Transverse colon (tissue), 4 donors: ENCODE measurements around the gene ACTN4. TPM values are rescaled to one million over a fixed set of nuclear protein-coding genes. Genes with fewer than 3 reads are reported as not detected.
"Not testable (repeated sequence)": the region's sequence is repeated elsewhere in the genome, so short reads cannot be mapped to it uniquely, and the experiment has no call there.

Experiments used
- DNase-seq: peaks from one replicate; pipeline ENCODE4 v3.0.0-alpha.2; 2019
- H3K27ac ChIP-seq, 4 donors: fragments of 200-600 bp; sonication (generic); 2 replicates each; pipeline ENCODE4 v1.5.1; 2016 to 2018; ENCODE audit warnings: inconsistent platforms in 4 of 4
- H3K27me3 ChIP-seq: fragments of 200-600 bp; sonication (generic); 2 replicates; pipeline ENCODE4 v1.5.1; 2017; ENCODE audit warnings: inconsistent platforms
- H3K36me3 ChIP-seq, 4 donors: fragments of 200-600 bp; sonication (generic); 2 replicates each; pipeline ENCODE4 v1.5.1; 2017 to 2019; ENCODE audit warnings: inconsistent platforms in 4 of 4
- H3K4me1 ChIP-seq, 4 donors: fragments of 200-600 bp; sonication (generic); 2 replicates each; pipeline ENCODE4 v1.5.1; 2017 to 2020; ENCODE audit warnings: inconsistent platforms in 4 of 4
- H3K4me3 ChIP-seq, 4 donors: fragments of 200-600 bp; sonication (generic); 1 replicate in 1 of 4; 2 replicates in 3 of 4; pipeline versions ENCODE4 v1.5.1 to v1.6.1; 2017 to 2019; ENCODE audit warnings: inconsistent platforms in 4 of 4
- H3K9me3 ChIP-seq, 2 donors: fragments of 200-600 bp; sonication (generic); 2 replicates each; pipeline ENCODE4 v1.5.1; 2017 to 2019; ENCODE audit warnings: inconsistent platforms in 2 of 2
- CTCF ChIP-seq, 5 experiments: fragments of 200-600 bp in 3 of 5; fragments of 450-650 bp in 2 of 5; sonication (generic) in 3 of 5; IDR thresholded peaks; 1 replicate in 2 of 5; 2 replicates in 3 of 5; pipeline ENCODE4 v1.5.1; 2016 to 2017; ENCODE audit warnings: antibody characterized with exemption in 5 of 5, inconsistent platforms in 3 of 5, mild to moderate bottlenecking in 2 of 5, moderate library complexity in 1 of 5
- EP300 ChIP-seq: sonication (generic); formaldehyde crosslinking; IDR thresholded peaks from one replicate; pipeline ENCODE4 v1.6.1; 2017; ENCODE audit warnings: antibody characterized with exemption, low read depth
- POLR2A ChIP-seq: fragments of 450-650 bp; IDR thresholded peaks from one replicate; pipeline ENCODE4 v1.6.1; 2016; ENCODE audit warnings: antibody characterized with exemption, mild to moderate bottlenecking, moderate library complexity
- POLR2AphosphoS5 ChIP-seq, 3 donors: sonication (generic); formaldehyde crosslinking; IDR thresholded peaks; one replicate each; pipeline ENCODE4 v1.6.1; 2016; ENCODE audit warnings: antibody characterized with exemption in 3 of 3
- WGBS, 2 donors: methylation state at CpG; one replicate each; pipeline ENCODE4 v1.1.5; 2018; ENCODE audit warnings: low coverage in 1 of 2; 5-methylcytosine and 5-hydroxymethylcytosine counted together
- in situ Hi-C, 4 donors: fragments of 200-750 bp; cut with MboI; loops; one replicate each; pipeline versions ENCODE4 v1.15.0 to v1.15.1; 2017; ENCODE audit warnings: low sequenced_read_pairs in 3 of 4, low pct_ligation_motif_present in 1 of 4, low pct_unique_long_range_greater_than_20kb in 1 of 4
- intact Hi-C: fragments of 100-400 bp; cut with DNase I; formaldehyde crosslinking; loops from one replicate; pipeline ENCODE4 v1.15.1; 2023; ENCODE audit warnings: low total_unique reads
- total RNA-seq, 4 donors: library from RNA; depleted of rRNA; stranded (reverse); fragments of >200 nt; gene quantifications; one replicate each; pipeline ENCODE4 v1.1.0, GENCODE V29; 2016

ACTN4 gene
- total RNA-seq, 4 donors from 2014 or later, result 458 to 1,080 (median 723) TPM

GRCh38 chr19:38771569-38771968 is 124.1 kb downstream of the ACTN4 start:
- in situ Hi-C loops, H3K27ac ChIP-seq, H3K4me3 ChIP-seq, H3K9me3 ChIP-seq, H3K36me3 ChIP-seq, DNase-seq, H3K4me1 ChIP-seq, H3K27me3 ChIP-seq, intact Hi-C loops: not testable (repeated sequence)
- 80% methylated on average over 2 of the region's 30 CpGs; no CpG with 5 or more reads in 1 of the 2 donors for WGBS, 2 donors

- DNase-seq, result no peak
- TF ChIP-seq CTCF (IDR thresholded peaks at IDR 0.05), result no peak
- TF ChIP-seq POLR2AphosphoS5 (IDR thresholded peaks at IDR 0.05), result no peak
- TF ChIP-seq EP300, result no peak
- TF ChIP-seq POLR2A, result no peak
- Histone ChIP-seq H3K27ac (no peak within 1 kb of the TSS), H3K4me3 (no peak within 1 kb of the TSS), H3K27me3 (no peaks in the 10 kb centered on the region), H3K36me3 (no peaks in the 10 kb centered on the region), H3K4me1 (peaks cover 0 to 9% (median 4%) of the 10 kb centered on the region in 4 donors), H3K9me3 (no peaks in the 10 kb centered on the region)
- in situ Hi-C loops, result no loop called here
- WGBS, 2 donors, result 72% methylated on average over 9 of the region's 14 CpGs; no CpG with 5 or more reads in 1 of the 2 donors
- intact Hi-C loops, result no loop called here
Observed at GRCh38 chr19:38773469-38774177, 126.2 kb downstream of the ACTN4 start, which contains the start of gene LGALS7. Gene LGALS7 (minus strand): TSS chr19:38773517. CDS start chr19:38773492, 25 bp downstream.

- peaks cover 0 to 8% (median 3%) of the 10 kb centered on the region in 4 donors for H3K4me1 ChIP-seq
- no peaks in the 10 kb centered on the region for H3K27me3 ChIP-seq
- DNase-seq, result no peak
- no peaks in the 10 kb centered on the region for H3K9me3 ChIP-seq
- 74% methylated on average over 13 of the region's 13 CpGs; no CpG with 5 or more reads in 1 of the 2 donors for WGBS, 2 donors
- H3K27ac ChIP-seq, result no peak overlapping the region
- no peak for TF ChIP-seq EP300
- TF ChIP-seq CTCF (IDR thresholded peaks at IDR 0.05), result no peak
- no peak for TF ChIP-seq POLR2AphosphoS5 (IDR thresholded peaks at IDR 0.05)
- no peak for TF ChIP-seq POLR2A
- intact Hi-C loops, result no loop called here
- in situ Hi-C loops, result no loop called here
- no peak overlapping the region for H3K4me3 ChIP-seq
- no peaks in the 10 kb centered on the region for H3K36me3 ChIP-seq
Observed at GRCh38 chr19:38774181-38774950, 126.9 kb downstream of the ACTN4 start.

DNA sequence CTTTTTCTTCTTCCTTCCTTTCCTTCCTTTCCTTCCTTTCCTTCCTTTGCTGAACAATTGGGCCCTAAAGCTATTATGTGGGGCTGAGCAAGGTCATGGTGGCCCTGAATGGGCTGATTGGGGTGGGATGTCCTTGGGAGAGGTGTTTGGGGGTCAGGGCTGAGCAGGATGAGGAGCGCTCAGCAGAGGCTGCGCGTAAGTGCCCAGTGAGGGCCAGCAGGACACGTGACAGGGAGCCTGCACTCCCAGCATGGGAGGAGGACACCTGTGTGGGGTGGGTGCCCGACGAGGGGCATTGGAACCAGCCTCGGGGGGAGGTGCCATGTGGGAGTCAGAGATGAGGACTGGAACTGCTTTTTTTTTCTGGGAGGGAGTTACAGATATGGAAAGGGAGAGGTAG is 131.3 kb downstream of the ACTN4 start:
- intact Hi-C loops, result no loop called here
- Histone ChIP-seq H3K27me3 (peaks cover 8% of the 10 kb centered on the region), H3K4me1 (no peaks in the 10 kb centered on the region), H3K27ac (no peak overlapping the region), H3K4me3 (no peak overlapping the region), H3K9me3 (no peaks in the 10 kb centered on the region), H3K36me3 (no peaks in the 10 kb centered on the region)
- in situ Hi-C loops, result no loop called here
- 76% methylated on average over 7 of the region's 7 CpGs; no CpG with 5 or more reads in 1 of the 2 donors for WGBS, 2 donors
- TF ChIP-seq CTCF (IDR thresholded peaks at IDR 0.05) (no peak), POLR2AphosphoS5 (IDR thresholded peaks at IDR 0.05) (no peak), POLR2A (no peak)
- no peak for DNase-seq
